ENCODE results near the gene PTK7.

PTK7 gene

DNA sequence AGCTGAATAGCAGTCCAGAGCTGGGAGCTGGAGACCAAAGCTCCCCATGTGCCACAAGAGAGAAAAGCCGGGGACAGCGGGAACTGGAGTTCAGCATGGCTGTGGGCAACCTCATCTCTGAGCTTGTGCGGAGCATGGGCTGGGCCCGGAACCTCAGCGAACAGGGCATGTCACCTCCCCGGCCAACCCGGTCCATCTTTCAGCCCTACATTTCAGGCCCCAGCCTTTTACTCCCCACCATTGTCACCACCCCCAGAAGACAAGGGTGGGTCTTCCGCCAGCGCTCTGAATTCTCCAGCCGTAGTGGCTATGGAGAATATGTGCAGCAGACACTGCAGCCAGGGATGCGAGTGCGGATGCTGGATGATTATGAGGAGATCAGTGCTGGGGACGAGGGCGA, 109.9 kb downstream of the PTK7 start:
- Histone ChIP-seq H3K9ac (no peak overlapping the region), H3K36me3 (ENCODE audit: insufficient read depth) (no peaks in the 10 kb centered on the region), H3K4me3 (IDR thresholded peaks at IDR 0.05; ENCODE audit: insufficient read depth, low read depth, low read length) (no peak overlapping the region)

DNA sequence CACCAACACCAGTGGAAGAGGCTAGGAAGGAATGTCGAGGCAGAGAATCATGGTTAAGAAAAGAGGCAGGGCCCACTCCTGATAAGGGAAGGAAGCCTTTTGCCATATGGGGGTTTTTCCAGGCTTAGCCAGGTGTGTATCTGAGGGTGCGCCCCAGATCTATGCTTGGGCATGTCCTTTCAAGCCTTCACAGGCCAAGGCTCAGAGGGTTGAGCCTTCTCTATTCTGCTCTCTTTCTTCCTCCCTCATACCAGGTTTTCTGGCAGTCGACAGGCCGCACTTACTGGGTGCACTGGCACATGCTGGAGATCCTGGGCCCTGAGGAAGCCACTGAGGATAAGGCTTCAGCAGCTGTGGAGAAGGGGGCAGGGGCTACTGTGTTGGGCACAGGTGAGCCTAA, 110.6 kb downstream of the PTK7 start:
- Histone ChIP-seq H3K36me3 (ENCODE audit: insufficient read depth) (no peaks in the 10 kb centered on the region), H2AFZ (ENCODE audit: low read depth) (no peak overlapping the region), H3K27ac (no peak overlapping the region), H3K4me1 (ENCODE audit: low read depth, poor library complexity, severe bottlenecking) (peaks cover 6% of the 10 kb centered on the region), H3K4me2 (no peak overlapping the region), H3K9ac (no peak overlapping the region), H3K79me2 (ENCODE audit: insufficient read depth, low read depth) (peaks cover 7% of the 10 kb centered on the region; the same call in 1 of the 2 replicates), H4K20me1 (ENCODE audit: insufficient read depth) (no peaks in the 10 kb centered on the region), H3K4me3 (IDR thresholded peaks at IDR 0.05; ENCODE audit: insufficient read depth, low read depth, low read length) (no peak overlapping the region), H3K27me3 (ENCODE audit: insufficient read depth, low read depth) (no peaks in the 10 kb centered on the region)
- TF ChIP-seq, protein P1, sequence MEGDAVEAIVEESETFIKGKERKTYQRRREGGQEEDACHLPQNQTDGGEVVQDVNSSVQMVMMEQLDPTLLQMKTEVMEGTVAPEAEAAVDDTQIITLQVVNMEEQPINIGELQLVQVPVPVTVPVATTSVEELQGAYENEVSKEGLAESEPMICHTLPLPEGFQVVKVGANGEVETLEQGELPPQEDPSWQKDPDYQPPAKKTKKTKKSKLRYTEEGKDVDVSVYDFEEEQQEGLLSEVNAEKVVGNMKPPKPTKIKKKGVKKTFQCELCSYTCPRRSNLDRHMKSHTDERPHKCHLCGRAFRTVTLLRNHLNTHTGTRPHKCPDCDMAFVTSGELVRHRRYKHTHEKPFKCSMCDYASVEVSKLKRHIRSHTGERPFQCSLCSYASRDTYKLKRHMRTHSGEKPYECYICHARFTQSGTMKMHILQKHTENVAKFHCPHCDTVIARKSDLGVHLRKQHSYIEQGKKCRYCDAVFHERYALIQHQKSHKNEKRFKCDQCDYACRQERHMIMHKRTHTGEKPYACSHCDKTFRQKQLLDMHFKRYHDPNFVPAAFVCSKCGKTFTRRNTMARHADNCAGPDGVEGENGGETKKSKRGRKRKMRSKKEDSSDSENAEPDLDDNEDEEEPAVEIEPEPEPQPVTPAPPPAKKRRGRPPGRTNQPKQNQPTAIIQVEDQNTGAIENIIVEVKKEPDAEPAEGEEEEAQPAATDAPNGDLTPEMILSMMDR (conservative IDR thresholded peaks at IDR 0.05; ENCODE audit: low read depth, low read length) = no peak

More for the DNA sequence above, 109.9 kb downstream of the PTK7 start:
- H2AFZ ChIP-seq (ENCODE audit: low read depth) = no peak overlapping the region
- H3K4me2 ChIP-seq = no peak overlapping the region
- H4K20me1 ChIP-seq (ENCODE audit: insufficient read depth) = no peaks in the 10 kb centered on the region
- H3K27me3 ChIP-seq (ENCODE audit: insufficient read depth, low read depth) = no peaks in the 10 kb centered on the region
- peaks cover 12% of the 10 kb centered on the region for H3K4me1 ChIP-seq (ENCODE audit: low read depth, poor library complexity, severe bottlenecking)
- H3K79me2 ChIP-seq (ENCODE audit: insufficient read depth, low read depth) = peaks cover 7% of the 10 kb centered on the region; the same call in 1 of the 2 replicates
- H3K27ac ChIP-seq = no peak overlapping the region
- TF ChIP-seq, protein P1 (conservative IDR thresholded peaks at IDR 0.05; ENCODE audit: low read depth, low read length) = no peak

DNA sequence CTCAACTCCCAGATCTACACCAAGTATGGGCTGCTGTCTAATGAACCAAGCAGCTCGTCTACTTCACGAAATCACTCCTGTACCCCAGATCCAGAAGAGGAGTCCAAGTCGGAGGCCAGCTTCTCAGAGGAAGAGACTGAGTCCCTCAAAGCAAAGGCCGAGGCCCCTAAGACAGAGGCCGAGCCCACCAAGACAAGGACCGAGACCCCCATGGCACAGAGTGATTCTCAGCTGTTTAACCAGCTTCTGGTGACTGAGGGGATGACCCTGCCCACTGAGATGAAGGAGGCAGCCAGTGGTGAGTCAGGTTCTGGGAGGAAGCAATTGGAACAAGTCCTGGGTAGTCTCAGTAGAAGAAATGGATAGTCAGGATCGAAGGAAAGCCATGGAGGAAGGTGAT, 111.7 kb downstream of the PTK7 start:
- H3K27ac ChIP-seq = no peak overlapping the region
- H3K4me1 ChIP-seq (ENCODE audit: low read depth, poor library complexity, severe bottlenecking) = peaks cover 3% of the 10 kb centered on the region
- no peak overlapping the region for H2AFZ ChIP-seq (ENCODE audit: low read depth)
- no peak overlapping the region for H3K9ac ChIP-seq
- H3K4me3 ChIP-seq (IDR thresholded peaks at IDR 0.05; ENCODE audit: insufficient read depth, low read depth, low read length) = no peak overlapping the region
- TF ChIP-seq, protein P1 (conservative IDR thresholded peaks at IDR 0.05; ENCODE audit: low read depth, low read length) = no peak
- no peaks in the 10 kb centered on the region for H4K20me1 ChIP-seq (ENCODE audit: insufficient read depth)
- H3K36me3 ChIP-seq (ENCODE audit: insufficient read depth) = no peaks in the 10 kb centered on the region
- peaks cover 3% of the 10 kb centered on the region; the same call in 1 of the 2 replicates for H3K79me2 ChIP-seq (ENCODE audit: insufficient read depth, low read depth)
- no peaks in the 10 kb centered on the region for H3K27me3 ChIP-seq (ENCODE audit: insufficient read depth, low read depth)
- H3K4me2 ChIP-seq = no peak overlapping the region

DNA sequence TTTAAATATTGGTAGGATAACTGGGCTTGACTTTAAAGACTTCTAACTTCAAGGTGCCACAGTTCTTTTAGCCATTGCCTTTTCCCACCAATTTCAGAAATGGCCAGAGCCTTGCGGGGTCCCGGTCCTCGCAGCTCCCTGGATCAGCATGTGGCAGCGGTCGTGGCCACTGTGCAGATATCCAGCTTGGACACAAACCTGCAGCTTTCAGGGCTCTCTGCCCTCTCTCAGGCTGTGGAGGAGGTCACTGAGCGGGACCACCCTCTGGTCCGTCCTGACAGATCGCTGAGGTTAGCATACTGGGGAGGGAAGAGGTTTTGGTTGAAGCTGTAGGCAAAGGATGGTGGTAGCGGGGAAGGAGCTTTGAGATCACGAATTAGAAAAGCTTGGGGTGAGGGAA, 112.3 kb downstream of the PTK7 start:
- Histone ChIP-seq H3K4me1 (ENCODE audit: low read depth, poor library complexity, severe bottlenecking) (no peaks in the 10 kb centered on the region), H3K79me2 (ENCODE audit: insufficient read depth, low read depth) (no peaks in the 10 kb centered on the region), H4K20me1 (ENCODE audit: insufficient read depth) (no peaks in the 10 kb centered on the region), H3K4me2 (no peak overlapping the region), H3K27me3 (ENCODE audit: insufficient read depth, low read depth) (no peaks in the 10 kb centered on the region), H2AFZ (ENCODE audit: low read depth) (no peak overlapping the region), H3K9ac (no peak overlapping the region), H3K36me3 (ENCODE audit: insufficient read depth) (no peaks in the 10 kb centered on the region), H3K4me3 (IDR thresholded peaks at IDR 0.05; ENCODE audit: insufficient read depth, low read depth, low read length) (no peak overlapping the region), H3K27ac (no peak overlapping the region)
- TF ChIP-seq, protein P1 (conservative IDR thresholded peaks at IDR 0.05; ENCODE audit: low read depth, low read length) = no peak
